NCI-H748 (cell line): Measurements from ENCODE around the gene ZFTA.
"Not testable (repeated sequence)": the region's sequence is repeated elsewhere in the genome, so short reads cannot be mapped to it uniquely, and the experiment has no call there.

Experiments used
- DNase-seq: peaks from one replicate; lab custom pipeline; 2025; ENCODE audit not compliant: unreplicated experiment; lab: John Stamatoyannopoulos, UW

The ZFTA gene

GRCh38 chr11:63768237-63769041 lies at the start of gene ZFTA:
Gene ZFTA (minus strand): TSS chr11:63768775. CDS start chr11:63768622, 153 bp downstream.
- peak; percentile 75 for DNase-seq

GRCh38 chr11:63817758-63818498 lies 49.4 kb upstream of the ZFTA start:
- DNase-seq = no peak

DNA sequence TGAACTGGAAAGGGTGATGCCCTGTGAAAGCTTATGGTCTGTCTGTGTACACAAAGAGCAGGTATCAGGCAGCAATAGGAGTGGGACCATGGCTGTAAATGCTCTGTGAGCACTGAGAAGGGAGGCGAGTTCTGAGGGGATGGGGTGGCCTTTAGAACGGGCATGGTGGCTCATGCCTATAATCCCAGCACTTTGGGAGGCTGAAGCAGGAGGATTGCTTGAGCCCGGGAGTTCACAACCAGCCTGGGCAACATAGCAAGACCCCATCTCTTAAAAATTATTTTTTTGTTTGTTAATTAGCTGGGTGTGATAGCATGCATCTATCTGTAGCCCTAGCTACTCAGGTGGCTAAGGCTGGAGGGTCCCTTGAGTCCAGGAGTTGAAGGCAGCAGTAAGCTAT lies 48.2 kb upstream of the ZFTA start:
- DNase-seq = no peak

DNA sequence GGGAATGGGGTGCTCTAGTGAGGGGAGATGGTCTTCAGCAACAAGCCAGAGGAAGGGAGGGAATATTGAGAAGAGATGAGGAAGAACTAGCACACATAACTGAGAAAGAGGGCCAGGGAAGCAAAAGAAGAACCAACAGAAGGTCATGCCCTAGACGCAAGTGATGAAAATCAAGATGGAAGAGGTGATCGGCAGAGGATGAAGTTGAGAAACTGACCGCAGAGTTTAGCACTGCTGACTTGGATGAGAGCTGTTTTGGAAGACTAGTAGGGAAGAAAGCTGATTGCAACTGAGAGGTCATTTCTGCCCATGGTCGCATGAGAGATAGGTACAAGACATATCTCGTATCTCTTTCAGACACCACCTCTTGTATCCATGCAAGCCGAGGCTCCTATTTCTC lies 47.6 kb upstream of the ZFTA start:
- DNase-seq = no peak

DNA sequence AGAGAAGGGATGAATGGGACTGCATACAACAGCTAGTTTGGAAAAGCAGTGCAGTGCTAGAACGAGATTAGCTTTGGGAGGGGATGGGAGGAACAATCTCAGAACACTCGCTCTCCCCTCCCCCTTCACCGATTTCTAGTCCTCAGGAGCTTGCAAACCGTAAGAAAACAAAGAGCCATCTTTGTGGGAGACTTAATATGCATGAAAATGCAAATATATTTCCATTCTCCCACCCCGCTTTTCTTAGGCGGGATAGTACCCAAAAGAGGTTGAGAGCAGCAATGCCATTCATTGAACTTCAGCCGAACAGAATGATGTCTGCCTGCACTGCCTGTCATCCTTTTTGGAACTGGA lies 45.8 kb upstream of the ZFTA start:
- no peak for DNase-seq

GRCh38 chr11:63813563-63814382 lies 45.2 kb upstream of the ZFTA start:
- peak; percentile 67 for DNase-seq

GRCh38 chr11:63813035-63813562 lies 44.5 kb upstream of the ZFTA start, which contains the start of gene SPINDOC:
Gene SPINDOC (plus strand): TSS chr11:63813456. CDS start chr11:63813687, 231 bp downstream.
- DNase-seq = peak; percentile 88

DNA sequence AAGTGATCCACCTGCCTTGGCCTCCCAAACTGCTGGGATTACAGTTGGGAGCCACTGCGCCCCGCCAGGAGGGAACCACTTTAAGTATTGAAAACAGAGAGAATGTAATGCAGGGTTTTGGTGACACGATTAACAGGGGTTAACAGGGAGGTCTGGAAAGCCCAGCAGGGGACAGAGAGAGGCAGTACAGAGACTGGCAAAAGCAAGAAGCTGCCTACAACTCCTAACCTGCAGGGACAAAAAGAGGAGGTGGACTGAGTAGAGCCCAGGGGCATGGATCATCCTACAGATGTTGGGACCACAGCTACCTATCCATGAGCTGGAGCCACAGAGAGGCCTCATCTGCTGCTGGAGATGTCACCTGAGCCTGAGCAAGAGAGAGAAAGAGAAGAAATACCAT lies 42.9 kb upstream of the ZFTA start:
- DNase-seq = no peak

GRCh38 chr11:63810383-63810782 lies 41.8 kb upstream of the ZFTA start:
- DNase-seq = not testable (repeated sequence)

GRCh38 chr11:63805844-63806415 lies 37.4 kb upstream of the ZFTA start:
- no peak for DNase-seq

- peak; percentile 34 for DNase-seq
Measured at GRCh38 chr11:63804259-63804658, 35.7 kb upstream of the ZFTA start.

DNA sequence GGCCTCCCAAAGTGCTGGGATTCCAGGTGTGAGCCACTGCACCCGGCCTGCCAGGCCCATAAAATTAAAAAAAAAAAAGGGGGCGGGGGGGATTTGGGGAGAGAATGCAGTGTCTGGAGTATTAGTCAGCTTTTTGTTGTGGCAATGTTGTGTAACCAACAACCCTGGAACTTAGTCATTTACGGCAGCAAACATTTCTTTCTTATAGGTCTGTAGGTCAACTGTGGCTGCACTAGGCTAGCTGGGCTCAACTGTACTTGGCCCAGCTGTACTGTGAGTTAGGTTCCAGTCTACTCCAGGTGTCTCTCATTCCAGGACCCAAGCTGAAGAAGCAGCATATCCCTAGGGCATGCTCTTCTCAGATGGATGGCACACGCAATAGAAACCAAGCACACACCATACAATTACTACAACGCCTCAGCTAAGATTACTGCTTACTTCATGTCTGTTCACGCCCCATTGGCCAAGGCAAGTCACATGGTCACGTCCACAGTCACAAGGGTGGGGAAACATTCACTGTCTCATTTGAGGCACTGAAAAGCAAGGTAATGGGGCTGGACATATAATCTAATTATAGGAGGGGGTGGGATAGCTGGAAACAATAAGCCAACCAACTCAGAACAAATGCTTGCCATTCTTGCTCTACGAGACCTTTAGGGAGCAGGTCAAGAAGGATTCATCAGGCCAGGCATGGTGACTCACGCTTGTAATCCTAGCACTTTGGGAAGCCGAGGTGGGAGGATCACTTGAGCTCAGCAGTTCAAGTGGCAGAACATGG lies 34.3 kb upstream of the ZFTA start:
- peak; percentile 32 for DNase-seq

DNA sequence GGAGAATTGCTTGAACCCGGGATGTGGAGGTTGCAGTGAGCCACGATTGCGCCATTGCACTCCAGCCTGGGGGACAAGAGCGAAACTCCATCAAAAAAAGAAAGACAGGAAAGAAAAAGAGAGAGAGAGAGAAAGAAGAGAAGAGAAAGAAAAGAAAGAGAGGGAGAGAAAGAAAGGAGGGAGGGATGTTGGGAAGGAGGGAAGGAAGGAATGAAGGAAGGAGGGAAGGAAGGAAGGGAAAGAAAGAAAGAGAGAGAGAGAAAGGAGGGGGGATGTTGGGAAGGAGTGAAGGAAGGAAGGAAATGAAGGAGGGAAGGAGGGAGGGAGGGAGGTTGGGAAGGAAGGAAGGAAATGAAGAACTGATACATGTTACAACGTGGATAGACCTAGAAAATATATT lies 32.3 kb upstream of the ZFTA start:
- no peak for DNase-seq

- DNase-seq = no peak
Measured at GRCh38 chr11:63795066-63795465, 26.5 kb upstream of the ZFTA start.

- no peak for DNase-seq
Measured at GRCh38 chr11:63793161-63793560, 24.6 kb upstream of the ZFTA start.

DNA sequence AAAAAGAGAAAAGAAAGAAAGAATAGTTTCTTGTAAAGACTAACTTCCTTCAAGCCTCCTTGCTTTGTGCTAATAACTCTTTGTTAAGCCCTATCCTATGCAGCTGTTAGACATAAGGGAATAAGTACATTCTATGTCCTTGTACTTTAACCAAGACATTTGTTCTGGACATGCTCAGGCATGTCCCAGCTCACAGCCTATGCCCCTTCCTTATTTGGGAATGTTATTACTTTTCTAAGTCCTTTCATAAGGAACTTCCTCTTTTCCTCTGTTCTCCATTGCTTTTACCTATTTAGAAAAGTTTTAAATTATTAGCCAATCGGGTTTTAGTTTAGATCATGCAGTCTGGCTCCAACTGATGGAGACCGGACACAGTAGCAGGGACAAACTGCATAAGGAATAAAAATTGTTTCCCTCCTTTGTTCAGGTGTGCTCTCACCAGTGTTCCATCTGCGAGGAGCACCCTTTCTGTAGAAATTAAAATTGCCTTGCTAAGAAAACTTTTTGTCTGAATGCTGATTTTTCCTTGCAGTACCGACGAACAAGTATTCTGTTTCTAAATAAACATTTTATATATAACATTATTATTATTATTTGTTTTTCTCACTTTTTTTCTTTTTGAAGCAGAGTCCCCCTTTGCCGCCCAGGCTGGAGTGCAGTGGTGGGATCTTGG lies 23.1 kb upstream of the ZFTA start:
- no peak for DNase-seq

- DNase-seq = no peak
Measured at GRCh38 chr11:63785823-63786222, 17.2 kb upstream of the ZFTA start.

- DNase-seq = no peak
Measured at GRCh38 chr11:63783925-63784592, 15.5 kb upstream of the ZFTA start.

DNA sequence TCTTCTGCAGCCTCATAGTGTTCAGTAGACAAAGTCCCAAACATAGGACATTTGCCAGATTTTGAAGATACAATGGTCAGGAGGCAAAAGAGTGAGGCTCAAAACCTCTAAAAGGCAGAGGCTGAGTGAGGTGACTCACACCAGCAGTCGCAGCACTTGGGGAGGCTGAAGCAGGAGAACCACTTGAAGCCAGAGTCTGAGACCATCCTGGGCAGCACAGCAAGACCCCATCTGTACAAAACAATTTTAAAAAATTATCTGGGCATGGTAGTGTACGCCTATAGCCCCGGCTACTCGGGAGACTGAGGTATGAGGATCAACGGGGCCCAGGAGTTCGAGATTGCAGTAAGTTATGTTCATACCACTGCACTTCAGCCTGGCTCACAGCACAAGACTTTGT lies 14.2 kb upstream of the ZFTA start:
- no peak for DNase-seq
